ENCODE results near the gene FILIP1. TPM values are rescaled to one million over a fixed set of nuclear protein-coding genes. Genes with fewer than 3 reads are reported as not detected.

The FILIP1 gene
- polyA plus RNA-seq, 1 of the 3 experiments (the other 2 are of a cell fraction), result 0.03 TPM

GRCh38 chr6:75268988-75269354 is 224.6 kb downstream of the FILIP1 start:
- Histone ChIP-seq H4K20me1 (ENCODE audit: insufficient read depth) (peaks cover 19% of the 10 kb centered on the region), H2AFZ (ENCODE audit: low read depth) (no peak overlapping the region), H3K4me3 (ENCODE audit: low read depth in 2 of 2, low read length in 1 of 2) (no peak overlapping the region), H3K79me2 (ENCODE audit: insufficient read depth) (peaks cover 96% of the 10 kb centered on the region), H3F3A (replicated peaks; ENCODE audit: insufficient read depth) (peaks cover 10% of the 10 kb centered on the region), H3K36me3 (replicated peaks in 1 of 2; ENCODE audit: control insufficient read depth in 1 of 2, insufficient read depth in 2 of 2, low read length in 1 of 2) (peaks cover 27 to 36% of the 10 kb centered on the region in 2 experiments), H3K9me2 (no peaks in the 10 kb centered on the region), H3K9me3 (no peaks in the 10 kb centered on the region), H3K9ac (no peak overlapping the region), H3K4me2 (no peak overlapping the region), H3K27ac (ENCODE audit: low read depth in 2 of 2, low read length in 1 of 2) (no peak overlapping the region), H3K4me1 (ENCODE audit: control insufficient read depth in 1 of 2, insufficient read depth in 2 of 2, low read depth in 1 of 2, low read length in 1 of 2) (peaks cover 0 to 4% of the 10 kb centered on the region in 2 experiments; a peak in 2 of 4 replicates), H3K27me3 (ENCODE audit: insufficient read depth) (no peaks in the 10 kb centered on the region)
- ChIA-PET POLR2A (no interaction called here), CTCF (interaction anchor here (1.1 to 1.2 kb wide), 2 partner anchors 10 to 27 kb away, joined by 3 read pairs; no protein-coding TSS in a partner anchor)
- TF ChIP-seq TCF12 (IDR thresholded peaks at IDR 0.05), result no peak
- TF ChIP-seq EP300 (IDR thresholded peaks at IDR 0.05; ENCODE audit: borderline replicate concordance in 1 of 2, low read depth in 1 of 2, low read length in 1 of 2), result no peak
- no peak for TF ChIP-seq RAD21 (IDR thresholded peaks at IDR 0.05; ENCODE audit: low read length)
- TF ChIP-seq, protein P1, sequence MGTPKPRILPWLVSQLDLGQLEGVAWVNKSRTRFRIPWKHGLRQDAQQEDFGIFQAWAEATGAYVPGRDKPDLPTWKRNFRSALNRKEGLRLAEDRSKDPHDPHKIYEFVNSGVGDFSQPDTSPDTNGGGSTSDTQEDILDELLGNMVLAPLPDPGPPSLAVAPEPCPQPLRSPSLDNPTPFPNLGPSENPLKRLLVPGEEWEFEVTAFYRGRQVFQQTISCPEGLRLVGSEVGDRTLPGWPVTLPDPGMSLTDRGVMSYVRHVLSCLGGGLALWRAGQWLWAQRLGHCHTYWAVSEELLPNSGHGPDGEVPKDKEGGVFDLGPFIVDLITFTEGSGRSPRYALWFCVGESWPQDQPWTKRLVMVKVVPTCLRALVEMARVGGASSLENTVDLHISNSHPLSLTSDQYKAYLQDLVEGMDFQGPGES (IDR thresholded peaks at IDR 0.05; ENCODE audit: low read depth, low read length), result no peak
- TF ChIP-seq, protein P2, sequence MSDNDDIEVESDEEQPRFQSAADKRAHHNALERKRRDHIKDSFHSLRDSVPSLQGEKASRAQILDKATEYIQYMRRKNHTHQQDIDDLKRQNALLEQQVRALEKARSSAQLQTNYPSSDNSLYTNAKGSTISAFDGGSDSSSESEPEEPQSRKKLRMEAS (IDR thresholded peaks at IDR 0.05; ENCODE audit: low read depth), result no peak
- no peak for TF ChIP-seq SIN3A (IDR thresholded peaks at IDR 0.05; ENCODE audit: borderline replicate concordance, low read depth, low read length)
- no peak for TF ChIP-seq USF2 (IDR thresholded peaks at IDR 0.05; ENCODE audit: borderline replicate concordance, low read depth, low read length)
- TF ChIP-seq FOSL2 (IDR thresholded peaks at IDR 0.05; ENCODE audit: borderline replicate concordance, low read depth), result no peak
- no peak for TF ChIP-seq NFIC (IDR thresholded peaks at IDR 0.05; ENCODE audit: borderline replicate concordance)
- no peak for TF ChIP-seq NRF1 (IDR thresholded peaks at IDR 0.05; ENCODE audit: low read depth, low read length)
- no peak for TF ChIP-seq MXI1 (IDR thresholded peaks at IDR 0.05; ENCODE audit: low read depth, low read length)
- no peak for DNase-seq
- WGBS (ENCODE audit: low lambda C conversion rate), result 95% methylated on average over 4 of the region's 4 CpGs

DNA sequence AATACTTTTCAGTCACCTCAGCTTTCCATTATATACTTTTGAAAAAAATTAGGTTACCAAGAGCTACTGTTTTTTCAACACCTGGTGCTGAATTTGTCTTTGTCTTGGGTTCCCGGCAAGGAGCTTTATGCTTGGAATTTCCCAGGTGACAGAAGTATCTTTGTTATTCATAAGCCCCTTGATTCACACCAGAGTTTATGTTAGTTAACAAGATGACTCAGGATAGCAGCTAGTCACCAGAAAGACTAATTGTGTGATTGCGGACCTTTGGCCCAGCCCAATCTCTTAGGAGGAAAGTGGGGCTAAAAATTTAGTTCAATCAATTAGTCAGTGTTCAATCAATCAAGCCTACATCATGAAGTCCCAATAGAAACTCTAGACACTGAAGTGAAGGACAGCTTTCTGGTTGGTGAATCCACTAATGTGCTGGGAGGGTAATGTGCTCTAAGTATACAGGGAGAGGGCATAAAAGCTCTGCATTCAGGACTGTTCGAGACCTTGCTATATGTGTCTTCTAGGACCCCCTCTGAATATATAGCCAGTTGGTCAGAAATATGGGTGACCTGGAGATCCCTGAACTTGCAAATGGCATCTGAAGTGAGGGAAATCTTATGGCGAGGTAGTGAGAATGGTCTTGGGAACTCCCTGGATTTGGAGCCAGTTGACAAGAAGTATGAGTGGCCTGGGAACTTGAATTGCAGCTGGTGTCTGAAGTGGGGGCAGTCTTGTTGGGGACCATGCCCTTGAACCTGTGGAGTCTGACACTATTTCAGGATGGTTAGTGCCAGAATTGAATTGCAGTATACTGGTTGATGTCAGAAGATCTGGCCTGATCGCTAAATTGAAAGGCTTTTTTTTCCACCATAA is 225.2 kb downstream of the FILIP1 start:
- no peaks in the 10 kb centered on the region for H3K27me3 ChIP-seq (ENCODE audit: insufficient read depth)
- no peak overlapping the region for H3K9ac ChIP-seq
- ChIA-PET POLR2A (no interaction called here), CTCF (interaction anchor here (1.1 to 3.5 kb wide), 11 partner anchors 7 to 259 kb away, joined by 3 to 51 read pairs (median 12); partner anchors contain the start of genes COX7A2 and TMEM30A)
- no peaks in the 10 kb centered on the region; a peak in 1 of 4 replicates for H3K4me1 ChIP-seq (ENCODE audit: control insufficient read depth in 1 of 2, insufficient read depth in 2 of 2, low read depth in 1 of 2, low read length in 1 of 2)
- H3K4me2 ChIP-seq, result no peak overlapping the region
- peaks cover 19% of the 10 kb centered on the region for H4K20me1 ChIP-seq (ENCODE audit: insufficient read depth)
- H3K9me3 ChIP-seq, result no peaks in the 10 kb centered on the region
- no peak overlapping the region for H3K4me3 ChIP-seq (ENCODE audit: low read depth in 2 of 2, low read length in 1 of 2)
- H3K9me2 ChIP-seq, result no peaks in the 10 kb centered on the region
- DNase-seq, result no peak
- peaks cover 27 to 36% of the 10 kb centered on the region in 2 experiments for H3K36me3 ChIP-seq (replicated peaks in 1 of 2; ENCODE audit: control insufficient read depth in 1 of 2, insufficient read depth in 2 of 2, low read length in 1 of 2)
- H3K27ac ChIP-seq (ENCODE audit: low read depth in 2 of 2, low read length in 1 of 2), result 0 out of 4 replicates have a peak overlapping the region, but pooled peaks of 1 of the 2 experiments have one; percentile 8
- peaks cover 92% of the 10 kb centered on the region for H3K79me2 ChIP-seq (ENCODE audit: insufficient read depth)
- WGBS (ENCODE audit: low lambda C conversion rate), result 76% methylated on average over 5 of the region's 5 CpGs
- peaks cover 9% of the 10 kb centered on the region for H3F3A ChIP-seq (replicated peaks; ENCODE audit: insufficient read depth)
- H2AFZ ChIP-seq (ENCODE audit: low read depth), result no peak overlapping the region
- TF ChIP-seq ZBTB33 (IDR thresholded peaks at IDR 0.05; ENCODE audit: borderline replicate concordance, low read depth), result no peak
- TF ChIP-seq REST (IDR thresholded peaks at IDR 0.05; ENCODE audit: low read depth, low read length), result no peak
- no peak for TF ChIP-seq ELF1 (IDR thresholded peaks at IDR 0.05)
- TF ChIP-seq, protein P2 (IDR thresholded peaks at IDR 0.05; ENCODE audit: low read depth), result no peak
- TF ChIP-seq MXI1 (IDR thresholded peaks at IDR 0.05; ENCODE audit: low read depth, low read length), result no peak
- TF ChIP-seq GATA2 (CRISPR knock-in tag; IDR thresholded peaks at IDR 0.05), result no peak
- TF ChIP-seq JUND (IDR thresholded peaks at IDR 0.05), result no peak
- TF ChIP-seq RXRA (IDR thresholded peaks at IDR 0.05; ENCODE audit: borderline replicate concordance, low read depth), result no peak
